ENCODE data around the gene UNC119.

Gene UNC119

DNA sequence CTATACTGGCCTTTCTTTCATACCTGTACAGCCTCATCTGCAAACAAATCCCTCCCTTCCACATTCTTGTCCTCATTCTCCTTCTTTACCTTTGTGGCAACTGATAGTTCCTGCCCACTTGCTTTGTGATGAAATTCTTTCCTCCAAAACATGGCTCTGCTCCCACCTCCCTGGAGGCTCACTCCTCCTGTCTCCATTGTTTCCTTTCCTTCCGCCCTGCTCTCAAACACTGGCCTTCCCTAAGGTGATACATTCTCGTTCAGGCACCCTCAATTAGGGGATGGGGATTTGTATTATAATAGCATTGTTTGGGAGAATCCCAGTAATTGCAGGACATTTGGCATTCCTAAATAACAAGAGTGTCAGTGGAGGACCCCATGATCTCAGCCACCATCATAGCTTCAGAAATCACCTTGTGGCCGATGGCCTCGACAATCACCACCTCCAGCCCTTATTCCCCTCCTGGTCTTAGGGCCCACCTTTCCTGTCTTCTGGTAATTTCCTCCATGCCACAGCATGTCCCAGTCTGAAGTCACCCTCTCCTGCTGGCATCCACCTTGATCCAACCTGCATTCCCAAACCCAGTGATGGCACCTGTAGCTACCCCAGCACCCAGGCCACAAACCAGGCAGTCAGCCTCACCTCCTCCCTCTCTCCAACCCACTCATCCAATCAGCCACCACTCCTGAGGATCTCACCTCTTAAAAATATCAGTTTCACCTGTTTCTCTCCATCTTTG, 7.9 kb downstream of the UNC119 start:
- no peak for DNase-seq (ENCODE audit: low read depth)

DNA sequence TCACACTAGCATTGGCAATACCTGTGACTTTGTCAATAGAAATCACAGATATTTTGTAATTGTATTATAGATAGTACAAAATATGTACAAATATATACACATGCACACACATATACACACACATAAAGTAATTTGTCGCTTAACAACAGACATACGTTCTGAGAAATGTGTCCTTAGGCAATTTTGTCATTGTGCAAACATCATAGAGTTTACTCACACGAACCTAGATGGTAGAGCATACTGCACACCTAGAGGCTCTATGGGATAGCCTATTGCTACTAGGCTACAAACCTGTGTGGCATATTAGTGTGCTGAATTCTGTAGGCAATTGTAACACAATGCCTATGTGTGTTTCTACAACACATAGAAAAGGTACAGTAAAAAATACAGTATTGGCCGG, 11.0 kb downstream of the UNC119 start:
- DNase-seq (ENCODE audit: low read depth): no peak

DNA sequence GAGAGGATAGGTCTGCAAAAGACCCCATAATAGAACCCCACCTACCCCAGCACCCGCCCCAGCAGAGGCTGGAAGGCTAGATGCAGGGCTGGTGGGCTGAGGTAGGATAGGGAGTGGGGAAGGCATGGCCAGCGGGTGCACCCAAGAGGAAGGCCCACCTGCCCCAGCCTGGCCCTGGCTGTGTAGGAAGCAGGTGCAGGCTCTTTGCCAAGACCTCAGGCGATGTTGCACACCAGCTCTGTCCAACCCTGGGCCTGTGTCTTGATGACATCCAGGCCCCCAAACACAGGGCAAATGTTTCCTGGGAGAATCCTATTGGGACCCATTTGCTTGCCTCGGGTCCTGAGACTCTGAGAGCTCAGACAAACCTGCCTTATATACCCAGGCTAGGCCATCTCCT, 12.2 kb downstream of the UNC119 start:
- no peak for DNase-seq (ENCODE audit: low read depth)

DNA sequence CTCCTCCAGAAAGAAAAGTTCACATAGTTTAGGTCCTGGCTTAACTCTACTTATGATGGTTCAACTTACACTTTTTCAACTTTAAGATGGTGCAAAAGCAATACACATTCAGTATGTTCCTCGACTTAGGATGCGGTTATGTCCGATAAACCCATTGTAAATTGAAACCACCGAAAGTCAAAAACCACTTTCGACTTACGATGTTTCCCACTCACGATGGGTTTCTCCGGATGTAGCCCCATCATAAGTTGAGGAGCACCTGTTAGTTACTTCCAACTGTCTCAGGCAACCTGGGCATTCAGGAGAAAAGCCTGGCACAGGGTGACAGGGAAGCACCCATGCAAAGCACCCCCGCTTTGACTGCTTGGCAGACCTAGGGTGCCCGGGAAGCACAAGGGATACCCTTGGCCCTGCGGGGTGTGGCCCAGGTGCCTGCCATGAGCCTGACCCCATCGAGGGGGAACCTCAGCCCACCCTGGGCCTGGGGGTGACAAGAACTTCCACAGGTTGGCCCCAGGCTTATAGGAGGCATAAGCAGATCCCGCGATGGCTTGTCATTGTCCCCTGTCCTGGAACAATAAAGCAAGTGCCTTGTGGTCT, 14.0 kb downstream of the UNC119 start:
- no peak for DNase-seq (ENCODE audit: low read depth)

DNA sequence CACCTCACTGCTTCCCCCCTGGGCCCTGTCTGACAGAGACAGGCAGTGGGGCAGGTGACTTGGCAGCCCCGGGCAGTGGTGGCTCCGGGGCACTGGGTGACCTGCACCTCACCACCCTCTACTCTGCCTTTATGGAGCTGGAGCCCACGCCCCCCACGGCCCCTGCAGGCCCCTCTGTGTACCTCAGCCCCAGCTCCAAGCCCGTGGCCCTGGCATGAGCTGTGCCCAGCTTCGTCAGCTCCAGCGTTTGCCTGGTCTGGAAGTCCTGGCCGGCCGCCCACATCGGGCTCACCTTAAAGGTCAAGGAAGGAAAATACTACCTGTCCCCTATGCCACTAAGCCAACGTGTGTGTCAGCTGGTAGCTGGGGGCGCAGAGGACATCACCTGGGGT, 15.2 kb downstream of the UNC119 start:
- no peak for DNase-seq (ENCODE audit: low read depth)

DNA sequence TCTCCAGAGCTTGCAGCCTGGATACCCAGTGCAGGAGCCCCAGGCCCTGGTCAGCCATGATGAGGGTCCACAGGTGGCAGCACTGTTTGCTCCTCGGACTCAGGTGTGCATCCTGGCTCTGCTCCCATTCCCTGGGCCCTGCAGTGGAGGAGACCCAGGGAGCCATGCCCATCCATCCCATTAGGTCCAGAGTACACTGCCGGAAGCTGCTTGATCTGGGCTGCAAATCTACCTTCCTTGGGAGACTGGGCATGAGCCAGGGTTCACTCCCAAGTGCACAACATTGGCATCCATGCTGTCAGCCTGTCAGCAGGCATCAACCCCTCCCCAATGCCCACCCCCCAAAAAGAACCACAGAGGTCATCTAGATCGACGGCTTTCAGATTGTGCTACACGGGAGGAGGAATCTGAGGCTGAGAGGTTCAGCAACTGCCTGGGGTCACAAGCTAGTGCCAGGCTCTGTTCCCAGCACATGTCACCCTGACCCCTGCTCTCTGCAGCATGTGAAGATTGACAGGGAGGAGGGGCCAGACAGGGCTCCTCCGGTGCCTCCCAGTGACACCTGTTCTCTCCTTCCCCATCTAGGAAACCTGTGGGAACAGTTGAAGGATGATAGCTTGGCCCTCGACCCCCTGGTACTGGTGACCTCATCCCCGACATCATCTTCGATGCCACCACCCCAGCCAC, 15.7 kb downstream of the UNC119 start:
- no peak for DNase-seq (ENCODE audit: low read depth)

DNA sequence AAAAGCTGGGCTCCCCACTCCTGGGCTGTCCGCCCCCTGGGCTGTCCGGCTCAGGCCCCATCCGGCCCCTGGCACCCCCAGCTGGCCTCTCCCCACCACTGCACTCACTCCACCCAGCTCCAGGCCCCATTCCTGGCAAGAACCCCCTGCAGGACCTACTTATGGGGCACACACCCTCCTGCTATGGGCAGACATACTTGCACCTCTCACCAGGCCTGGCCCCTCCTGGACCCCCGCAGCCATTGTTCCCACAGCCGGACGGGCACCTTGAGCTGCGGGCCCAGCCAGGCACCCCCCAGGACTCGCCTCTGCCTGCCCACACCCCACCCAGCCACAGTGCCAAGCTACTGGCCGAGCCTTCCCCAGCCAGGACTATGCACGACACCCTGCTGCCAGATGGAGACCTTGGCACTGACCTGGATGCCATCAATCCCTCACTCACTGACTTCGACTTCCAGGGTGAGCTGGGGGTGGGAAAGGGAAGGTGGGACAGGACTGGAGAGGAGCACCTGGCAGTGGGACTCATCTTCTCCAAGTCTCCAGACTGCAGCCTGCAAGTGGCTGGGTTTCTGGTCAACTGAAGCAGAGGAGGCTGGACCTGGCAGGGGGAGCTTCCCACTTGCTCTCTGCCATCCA, 17.6 kb downstream of the UNC119 start:
- no peak for DNase-seq (ENCODE audit: low read depth)

DNA sequence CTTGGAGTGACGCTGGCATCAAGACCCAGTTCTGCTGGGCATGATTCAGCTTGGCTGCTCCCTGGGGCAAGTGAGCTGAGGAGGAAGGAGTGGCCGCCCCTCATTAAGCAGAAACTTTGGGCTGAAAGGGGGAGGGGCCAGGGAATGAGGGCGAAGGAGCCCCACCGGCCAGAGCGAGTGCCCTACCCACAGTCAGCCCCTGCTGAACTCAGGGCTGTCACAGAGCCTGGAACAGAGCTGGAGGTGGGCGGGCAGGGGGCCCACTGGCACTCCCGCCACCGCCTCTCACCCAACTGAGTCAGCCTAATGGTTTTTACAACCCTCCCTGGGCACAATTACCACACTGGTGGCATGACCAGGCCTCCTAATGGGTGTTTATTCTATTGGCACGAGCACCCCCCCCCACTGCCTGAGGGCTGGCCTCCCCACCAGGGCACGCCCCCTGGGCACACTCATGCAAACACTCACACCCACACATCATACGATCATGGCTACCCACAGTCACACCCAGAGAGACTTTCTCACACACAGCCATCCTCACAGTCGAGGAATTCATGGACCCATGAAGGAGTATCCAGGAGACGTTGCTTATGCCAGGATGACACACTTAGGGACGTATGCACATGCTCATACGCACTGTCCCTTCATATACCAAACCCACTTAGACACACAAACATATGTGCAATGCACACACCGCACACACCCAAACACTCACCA, 19.2 kb downstream of the UNC119 start:
- no peak for DNase-seq (ENCODE audit: low read depth)

DNA sequence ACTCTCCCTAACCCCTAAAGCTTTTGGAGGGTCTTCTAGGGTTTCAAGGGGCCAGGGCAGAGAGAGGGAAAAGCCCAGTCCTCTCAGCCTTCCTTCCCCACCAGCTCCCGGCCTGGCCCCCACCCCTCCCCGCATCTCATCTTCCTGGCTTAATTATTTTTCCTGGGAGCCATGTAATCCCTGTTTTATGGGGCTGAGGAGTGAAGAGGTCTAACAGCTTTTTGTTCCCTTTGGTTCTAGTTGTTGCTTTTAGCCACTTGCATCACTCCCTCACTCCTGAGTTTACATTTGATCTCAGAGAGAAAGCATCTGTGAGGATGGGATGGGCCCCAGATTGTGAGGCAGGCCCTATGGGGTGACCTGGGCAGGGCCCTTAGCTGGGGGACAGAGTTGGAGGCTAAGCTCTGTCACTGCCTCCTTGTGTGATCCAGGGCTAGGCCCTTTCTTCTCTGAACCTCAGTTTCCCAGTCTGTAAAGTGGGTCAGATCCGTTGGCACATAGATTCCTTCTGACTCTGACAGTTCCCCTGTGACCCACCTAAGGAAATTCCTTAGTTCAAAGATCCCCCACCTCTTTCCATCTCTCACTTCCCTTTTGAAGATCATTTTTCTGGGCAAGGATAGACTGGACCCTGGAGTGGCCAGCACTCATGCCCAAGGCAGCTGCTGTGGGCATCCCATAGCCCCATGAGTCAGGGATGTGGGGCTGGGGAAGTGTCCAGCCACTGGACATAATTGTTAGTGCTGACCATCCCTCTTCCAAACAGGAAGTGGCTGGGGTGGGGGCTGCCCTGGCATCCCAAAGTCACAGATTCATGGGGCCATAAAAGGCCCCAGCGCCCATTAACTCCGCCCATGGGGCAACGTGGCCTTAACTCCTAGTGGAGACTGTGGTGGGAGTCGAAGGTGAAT, 20.1 kb downstream of the UNC119 start:
- no peak for DNase-seq (ENCODE audit: low read depth)

DNA sequence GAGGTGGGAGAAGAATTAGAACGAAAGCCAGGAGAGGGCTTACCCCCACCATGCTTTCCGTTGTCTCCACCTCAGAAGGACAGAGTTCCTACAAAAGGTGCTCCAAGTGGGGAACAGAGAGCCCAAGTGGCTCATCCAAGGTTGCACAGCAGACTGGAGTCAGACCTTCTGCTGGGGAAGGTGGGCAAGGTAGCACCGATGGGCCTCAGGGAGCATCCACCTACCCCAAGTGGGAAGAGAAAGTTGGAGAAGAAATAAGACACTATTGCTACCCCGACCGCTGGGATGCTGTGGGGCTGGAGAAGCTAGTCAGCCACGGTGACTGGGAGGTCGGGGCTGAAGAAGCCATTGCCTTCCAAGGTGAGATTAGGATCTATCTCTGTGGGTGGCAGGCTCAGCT, 21.5 kb downstream of the UNC119 start:
- no peak for DNase-seq (ENCODE audit: low read depth)

DNA sequence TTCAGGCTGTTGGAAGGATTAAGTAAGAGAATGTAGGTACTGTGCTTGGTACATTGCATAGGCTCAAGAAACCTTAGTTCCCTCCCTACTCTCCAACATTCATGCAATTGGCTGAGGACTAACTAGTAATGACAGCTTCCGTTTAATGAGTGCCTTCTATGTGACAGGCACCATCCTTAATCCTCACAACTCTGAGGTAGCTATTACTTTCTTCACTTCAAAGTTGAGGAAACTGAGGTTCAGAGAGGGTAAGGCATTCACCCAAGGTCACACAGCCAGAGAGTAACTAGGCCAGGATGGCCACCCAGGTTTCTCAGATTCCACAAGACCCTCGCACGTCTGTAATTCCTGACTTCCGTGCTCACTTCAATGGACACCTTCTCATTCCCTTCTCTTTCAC, 22.2 kb downstream of the UNC119 start:
- DNase-seq (ENCODE audit: low read depth): no peak

DNA sequence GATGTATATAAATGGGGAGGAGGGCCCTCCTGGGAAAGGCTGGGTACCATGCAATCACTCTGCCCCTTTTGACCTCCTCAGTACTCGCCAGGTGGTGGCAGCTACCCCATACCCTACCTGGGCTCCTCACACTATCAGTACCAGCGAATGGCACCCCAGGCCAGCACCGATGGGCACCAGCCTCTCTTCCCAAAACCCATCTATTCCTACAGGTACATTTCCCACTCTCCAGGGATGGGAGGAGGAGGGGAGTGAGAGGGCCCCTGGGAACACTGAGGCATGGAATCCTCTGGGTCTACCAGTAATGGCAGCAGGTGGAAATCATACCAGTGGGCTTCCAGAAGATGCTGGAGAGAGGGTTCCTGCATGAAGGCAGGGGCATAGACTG, 23.4 kb downstream of the UNC119 start:
- DNase-seq (ENCODE audit: low read depth): no peak

DNA sequence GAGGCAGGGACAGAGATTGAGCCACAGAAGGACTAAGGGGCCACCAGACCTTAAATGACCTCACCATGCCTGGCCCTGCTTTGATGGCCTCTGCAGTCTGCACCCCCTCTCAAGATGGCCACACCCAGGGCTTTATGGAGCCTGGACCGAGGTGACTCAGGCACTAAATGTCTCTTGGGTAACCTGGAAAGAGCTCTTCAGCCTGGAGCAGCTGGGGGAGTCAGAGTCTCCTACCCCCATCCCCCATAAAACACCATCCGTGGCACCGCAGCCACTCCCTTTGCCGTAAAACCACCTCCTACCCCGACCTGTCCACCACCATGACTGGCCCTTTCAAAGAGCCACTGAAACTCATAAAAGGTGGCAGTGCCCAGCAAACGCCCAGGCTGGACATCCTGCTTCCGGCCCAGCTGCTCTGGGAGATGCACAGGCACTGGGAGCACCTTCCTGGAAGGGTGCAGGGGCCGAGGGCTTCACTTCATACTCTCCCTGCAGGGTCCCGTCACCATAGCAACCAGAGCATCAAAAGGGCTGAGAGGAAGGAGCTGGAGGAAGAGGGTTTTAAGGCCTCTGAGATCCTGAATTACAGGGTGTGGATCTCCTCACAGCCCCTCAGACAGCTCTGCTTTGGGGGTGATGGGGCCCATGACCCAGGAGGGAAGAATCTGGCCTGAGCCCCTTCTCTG, 24.0 kb downstream of the UNC119 start:
- peak; percentile 34 for DNase-seq (ENCODE audit: low read depth)

DNA sequence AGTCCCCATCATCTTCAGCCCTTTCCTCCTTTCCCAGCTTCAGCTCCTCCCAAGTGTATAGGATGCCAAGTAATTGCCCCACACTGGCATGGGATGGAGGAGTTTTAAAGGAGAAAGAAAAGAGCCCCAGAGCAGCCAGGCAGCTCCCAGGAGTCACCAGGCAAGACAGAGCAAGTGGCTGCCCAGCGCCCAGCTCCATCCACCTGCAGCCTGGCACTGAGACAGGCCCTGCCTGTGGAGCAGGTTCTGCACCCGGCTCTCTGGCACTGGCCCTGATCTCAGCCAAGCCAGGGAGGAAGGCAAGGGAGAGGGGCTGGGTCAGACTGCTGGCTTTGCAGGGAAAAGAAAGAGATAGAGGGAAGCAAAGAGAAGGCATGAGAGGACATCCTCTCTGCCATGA, 24.6 kb downstream of the UNC119 start:
- no peak for DNase-seq (ENCODE audit: low read depth)

DNA sequence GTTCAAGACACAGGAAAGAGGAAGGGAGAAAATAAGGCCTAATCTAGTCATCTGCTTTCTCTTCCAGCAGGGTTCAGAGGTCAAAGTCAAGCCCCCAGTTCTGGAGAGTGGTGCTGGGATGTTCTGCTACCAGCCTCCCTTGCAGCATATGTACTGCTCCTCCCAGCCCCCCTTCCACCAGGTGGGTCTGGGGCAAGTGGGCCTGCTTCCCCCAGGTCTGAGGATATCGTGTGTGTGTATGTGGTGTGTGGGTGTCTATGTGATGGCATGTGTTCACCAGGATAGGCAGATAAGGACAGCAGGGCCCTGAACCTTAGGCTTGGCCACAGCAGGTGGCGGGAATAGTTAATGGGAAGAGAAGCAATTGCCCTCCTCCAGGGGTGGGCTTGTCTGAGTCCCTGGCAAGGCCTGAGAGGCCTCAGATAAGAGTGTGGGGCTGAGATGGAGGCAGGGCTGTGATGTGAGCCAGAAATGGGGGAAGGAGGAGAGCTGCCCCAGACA, 25.2 kb downstream of the UNC119 start:
- no peak for DNase-seq (ENCODE audit: low read depth)

DNA sequence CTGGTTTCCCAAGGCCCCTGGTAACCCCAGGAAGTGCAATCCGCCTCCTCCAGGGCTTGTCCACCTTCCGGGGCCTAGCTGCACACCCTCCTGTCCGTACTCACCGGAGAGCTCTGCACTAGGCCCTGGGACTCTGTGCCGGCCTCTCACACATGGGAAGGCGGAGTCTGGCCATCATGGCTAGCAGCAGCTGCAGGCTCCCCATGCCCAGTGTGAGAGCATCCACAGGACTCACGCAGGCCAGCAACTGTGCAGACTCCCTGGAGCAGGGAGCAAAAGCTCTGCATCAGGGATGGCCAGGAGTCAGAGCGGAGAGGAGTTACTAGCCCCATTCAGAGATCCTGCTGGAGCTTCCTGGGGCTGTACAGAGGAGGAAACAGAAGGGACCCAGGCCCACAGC, 26.0 kb downstream of the UNC119 start:
- no peak for DNase-seq (ENCODE audit: low read depth)

DNA sequence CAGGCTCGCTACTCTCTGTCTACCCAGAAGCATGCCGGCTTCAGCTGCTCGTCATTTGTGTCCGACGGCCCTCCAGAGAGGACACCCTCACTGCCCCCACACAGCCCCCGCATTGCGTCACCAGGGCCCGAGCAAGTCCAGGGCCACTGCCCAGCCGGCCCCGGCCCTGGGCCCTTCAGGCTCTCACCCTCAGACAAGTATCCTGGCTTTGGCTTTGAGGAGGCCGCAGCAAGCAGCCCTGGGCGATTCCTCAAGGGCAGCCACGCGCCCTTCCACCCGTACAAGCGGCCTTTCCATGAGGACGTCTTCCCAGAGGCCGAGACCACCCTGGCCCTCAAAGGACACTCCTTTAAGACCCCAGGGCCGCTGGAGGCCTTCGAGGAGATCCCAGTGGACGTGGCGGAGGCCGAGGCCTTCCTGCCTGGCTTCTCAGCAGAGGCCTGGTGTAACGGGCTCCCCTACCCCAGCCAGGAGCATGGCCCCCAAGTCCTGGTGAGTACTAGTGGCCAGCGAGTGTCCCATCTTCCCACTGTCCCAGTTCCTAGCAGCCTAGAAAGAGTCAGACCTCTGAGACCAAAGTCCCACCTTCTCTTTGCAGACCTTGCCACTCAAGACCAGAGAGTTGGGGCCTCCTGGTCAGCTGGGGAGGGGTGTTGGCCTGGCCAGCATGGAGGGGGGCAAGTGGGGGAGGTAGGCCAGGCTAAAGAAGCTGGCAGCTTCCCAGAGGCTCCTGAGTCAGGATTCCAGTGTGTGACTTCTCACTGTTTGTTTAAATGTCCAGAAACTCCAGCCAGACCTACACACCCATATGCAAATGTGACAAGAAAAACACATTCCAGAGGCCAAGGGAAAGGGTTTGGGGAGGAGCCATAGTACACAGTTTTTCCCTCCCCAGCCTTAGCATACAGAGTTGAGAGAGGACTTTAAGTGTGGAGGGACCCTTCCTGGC, 27.7 kb downstream of the UNC119 start:
- DNase-seq (ENCODE audit: low read depth): peak; percentile 66

DNA sequence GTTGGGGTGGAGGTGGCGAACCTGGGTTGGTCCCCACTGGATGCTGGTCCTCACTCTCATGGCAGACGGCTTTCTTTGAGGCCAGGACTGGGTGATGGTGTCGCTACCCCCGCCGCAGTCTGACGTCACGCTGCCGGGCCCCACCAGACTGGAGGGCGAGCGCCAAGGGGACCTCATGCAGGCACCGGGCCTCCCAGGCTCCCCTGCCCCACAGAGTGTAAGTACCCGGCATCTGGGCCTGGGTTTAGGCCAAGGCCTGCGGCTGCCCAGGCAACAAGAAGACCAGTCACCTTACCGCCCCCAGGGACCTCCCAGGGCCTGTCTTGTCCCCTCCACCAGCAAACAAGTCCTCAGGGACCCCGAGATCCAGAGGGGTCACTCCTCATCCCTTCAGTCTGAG, 28.5 kb downstream of the UNC119 start:
- DNase-seq (ENCODE audit: low read depth): no peak

DNA sequence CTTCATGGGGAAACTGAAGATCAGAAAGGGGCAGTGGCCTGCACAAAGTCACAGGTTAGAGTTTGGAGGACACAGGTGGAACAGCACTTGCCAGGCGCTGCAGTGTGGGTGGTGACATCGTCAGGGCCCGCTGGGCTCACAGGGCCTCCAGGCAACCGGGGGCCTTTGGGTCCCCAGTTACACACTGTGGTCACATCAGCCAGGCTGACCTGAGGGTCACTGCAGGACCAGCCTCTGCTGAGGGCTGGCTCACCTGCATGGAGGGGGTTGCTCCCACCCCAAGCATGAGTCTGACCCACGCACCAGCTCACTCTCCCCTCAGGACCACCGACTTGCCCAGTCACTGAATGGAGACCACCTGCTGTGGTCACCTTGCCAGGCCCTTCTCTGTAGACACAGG, 29.2 kb downstream of the UNC119 start:
- no peak for DNase-seq (ENCODE audit: low read depth)

Data from amniotic epithelial cell (primary cell).